ENCODE measurements around the gene TCF4. TPM values are rescaled to one million over a fixed set of nuclear protein-coding genes. Genes with fewer than 3 reads are reported as not detected.

Gene TCF4
- total and polyA plus RNA-seq, 2 of the 13 experiments (the other 11 are each of a cell fraction or from before 2014, with no cell fraction given), result not detected

DNA sequence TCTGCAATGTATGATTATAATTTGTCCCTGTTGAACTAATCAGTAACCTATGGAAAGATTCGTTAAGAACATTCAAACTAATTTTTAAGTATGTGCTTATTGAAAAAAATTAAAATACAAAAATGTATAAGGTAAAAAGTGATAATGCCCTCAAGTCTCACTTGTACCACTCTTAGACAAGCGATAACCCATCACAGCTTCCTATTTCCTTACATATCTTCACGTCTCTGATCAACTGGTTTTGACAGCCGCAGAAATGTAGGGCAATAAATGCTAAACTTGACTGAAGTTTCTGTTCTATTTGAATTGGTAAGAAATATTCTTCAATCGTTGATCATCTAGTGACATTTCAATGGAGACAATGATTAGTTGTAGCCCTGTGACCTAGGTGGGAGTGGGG is 112.5 kb downstream of the TCF4 start:
- WGBS (ENCODE audit: low lambda C conversion rate), result 5% methylated on average over 5 of the region's 5 CpGs
- Histone ChIP-seq H2AFZ (ENCODE audit: low read length) (no peak overlapping the region), H3K27me3 (ENCODE audit: control insufficient read depth in 1 of 2, insufficient read depth in 2 of 2, low read length in 2 of 2) (no peaks in the 10 kb centered on the region; a peak in 1 of 5 replicates), H3K4me2 (ENCODE audit: low read depth, low read length) (no peak overlapping the region), H3K4me1 (ENCODE audit: insufficient read depth, low read length) (no peaks in the 10 kb centered on the region), H3K9me3 (ENCODE audit: low read length) (no peaks in the 10 kb centered on the region), H3K79me2 (ENCODE audit: insufficient read depth, low read length) (no peaks in the 10 kb centered on the region), H3K36me3 (replicated peaks in 1 of 2; ENCODE audit: control insufficient read depth in 1 of 2, insufficient read depth in 2 of 2, low read length in 2 of 2) (no peaks in the 10 kb centered on the region), H3K9ac (ENCODE audit: insufficient read depth, low read depth, low read length) (no peak overlapping the region), H4K20me1 (ENCODE audit: insufficient read depth, low read length) (no peaks in the 10 kb centered on the region), H3K27ac (ENCODE audit: extremely low read length, insufficient read depth, low read length) (no peak overlapping the region), H3K4me3 (replicated peaks in 1 of 3; ENCODE audit: insufficient read depth in 1 of 3, low read depth in 2 of 3, low read length in 3 of 3) (no peak overlapping the region)
- intact Hi-C loops (cut with micrococcal nuclease; ENCODE audit: unreplicated experiment) (no loop called here), in situ Hi-C loops (cut with HindIII; ENCODE audit: extremely low pct_ligation_motif_present, low pct_unique_long_range_greater_than_20kb) (no loop called here)
- POLR2A ChIA-PET, result no interaction called here
- no TSS peak for BruUV-seq (replicated peaks)
- no peak for FAIRE-seq
- no peak for DNase-seq (ENCODE audit: low spot score)
- no peak for TF ChIP-seq ZNF337 (CRISPR knock-in tag; IDR thresholded peaks at IDR 0.05; ENCODE audit: borderline replicate concordance, low read depth)
- no peak for ATAC-seq
- CTCF ChIA-PET (ENCODE audit: low intra/inter-chr PET ratio, low total read pairs), result no interaction called here

DNA sequence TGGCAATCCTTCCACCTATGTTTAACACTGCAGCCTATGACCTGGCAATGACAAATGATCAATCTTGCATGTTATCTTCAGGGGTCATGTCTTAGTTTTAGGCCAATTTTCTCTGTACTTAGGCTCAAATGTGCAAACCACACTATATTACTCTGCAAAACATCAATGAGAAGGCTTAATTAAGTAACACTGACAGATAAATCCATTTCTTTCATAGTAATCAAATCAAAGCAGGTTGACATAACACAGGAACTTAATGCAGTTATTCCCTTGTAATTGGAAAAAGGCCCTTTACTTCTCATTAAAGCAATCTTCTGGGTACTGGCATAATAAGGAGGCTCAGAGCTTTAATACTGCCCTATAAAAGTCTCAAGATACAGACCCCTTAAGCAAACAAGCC is 114.4 kb downstream of the TCF4 start:
- no peak for FAIRE-seq
- BruUV-seq (replicated peaks), result no TSS peak
- CTCF ChIA-PET (ENCODE audit: low intra/inter-chr PET ratio, low total read pairs), result no interaction called here
- intact Hi-C loops (cut with micrococcal nuclease; ENCODE audit: unreplicated experiment) (no loop called here), in situ Hi-C loops (cut with HindIII; ENCODE audit: extremely low pct_ligation_motif_present, low pct_unique_long_range_greater_than_20kb) (no loop called here)
- Histone ChIP-seq H3K27me3 (ENCODE audit: control insufficient read depth in 1 of 2, insufficient read depth in 2 of 2, low read length in 2 of 2) (no peaks in the 10 kb centered on the region; a peak in 1 of 5 replicates), H3K36me3 (replicated peaks in 1 of 2; ENCODE audit: control insufficient read depth in 1 of 2, insufficient read depth in 2 of 2, low read length in 2 of 2) (no peaks in the 10 kb centered on the region), H3K9me3 (ENCODE audit: low read length) (no peaks in the 10 kb centered on the region), H3K27ac (ENCODE audit: extremely low read length, insufficient read depth, low read length) (no peak overlapping the region), H3K79me2 (ENCODE audit: insufficient read depth, low read length) (no peaks in the 10 kb centered on the region), H3K4me1 (ENCODE audit: insufficient read depth, low read length) (no peaks in the 10 kb centered on the region), H3K4me3 (replicated peaks in 1 of 3; ENCODE audit: insufficient read depth in 1 of 3, low read depth in 2 of 3, low read length in 3 of 3) (no peak overlapping the region), H2AFZ (ENCODE audit: low read length) (no peak overlapping the region), H3K4me2 (ENCODE audit: low read depth, low read length) (no peak overlapping the region), H4K20me1 (ENCODE audit: insufficient read depth, low read length) (no peaks in the 10 kb centered on the region), H3K9ac (ENCODE audit: insufficient read depth, low read depth, low read length) (no peak overlapping the region)
- POLR2A ChIA-PET, result no interaction called here
- no peak for DNase-seq (ENCODE audit: low spot score)
- no peak for TF ChIP-seq ZNF550 (CRISPR knock-in tag; IDR thresholded peaks at IDR 0.05; ENCODE audit: borderline replicate concordance)
- no peak for TF ChIP-seq ZNF543 (CRISPR knock-in tag; IDR thresholded peaks at IDR 0.05)
- TF ChIP-seq ZNF383 (CRISPR knock-in tag; IDR thresholded peaks at IDR 0.05; ENCODE audit: borderline replicate concordance), result no peak
- TF ChIP-seq ZHX1 (CRISPR knock-in tag; IDR thresholded peaks at IDR 0.05; ENCODE audit: low read depth), result no peak
- TF ChIP-seq ZNF234 (CRISPR knock-in tag; conservative IDR thresholded peaks at IDR 0.05), result no peak
- no peak for ATAC-seq

Measured in HepG2 (cell line).